Duodenal mucosa (tissue), 2 donors: Measurements from ENCODE around the gene EDA2R.

Source experiments
- H3K27ac ChIP-seq: one replicate; pipeline ENCODE4 v1.7.0; 2013; ENCODE audit warnings: low read depth, low read length
- H3K27me3 ChIP-seq, 2 donors: one replicate each; pipeline ENCODE4 v1.7.0; 2013; ENCODE audit warnings: low read length in 2 of 2, control low read depth in 1 of 2; ENCODE audit not compliant: insufficient read depth in 2 of 2, control insufficient read depth in 1 of 2
- H3K36me3 ChIP-seq, 2 donors: one replicate each; pipeline ENCODE4 v1.7.0; 2013; ENCODE audit warnings: low read length in 2 of 2, control low read depth in 1 of 2; ENCODE audit not compliant: insufficient read depth in 2 of 2, control insufficient read depth in 1 of 2
- H3K4me1 ChIP-seq, 2 donors: one replicate each; pipeline ENCODE4 v1.7.0; 2013; ENCODE audit warnings: low read length in 2 of 2, control low read depth in 1 of 2; ENCODE audit not compliant: insufficient read depth in 2 of 2, control insufficient read depth in 1 of 2
- H3K4me3 ChIP-seq, 2 donors: one replicate each; pipeline ENCODE4 v1.7.0; 2013; ENCODE audit warnings: low read length in 2 of 2, low read depth in 1 of 2
- H3K9ac ChIP-seq, 2 donors: one replicate each; pipeline ENCODE4 v1.7.0; 2013; ENCODE audit warnings: low read length in 2 of 2, low read depth in 1 of 2
- H3K9me3 ChIP-seq, 2 donors: one replicate each; pipeline ENCODE4 v1.7.0; 2013; ENCODE audit warnings: low read length in 2 of 2, control low read depth in 1 of 2; ENCODE audit not compliant: control insufficient read depth in 1 of 2

The EDA2R gene

DNA sequence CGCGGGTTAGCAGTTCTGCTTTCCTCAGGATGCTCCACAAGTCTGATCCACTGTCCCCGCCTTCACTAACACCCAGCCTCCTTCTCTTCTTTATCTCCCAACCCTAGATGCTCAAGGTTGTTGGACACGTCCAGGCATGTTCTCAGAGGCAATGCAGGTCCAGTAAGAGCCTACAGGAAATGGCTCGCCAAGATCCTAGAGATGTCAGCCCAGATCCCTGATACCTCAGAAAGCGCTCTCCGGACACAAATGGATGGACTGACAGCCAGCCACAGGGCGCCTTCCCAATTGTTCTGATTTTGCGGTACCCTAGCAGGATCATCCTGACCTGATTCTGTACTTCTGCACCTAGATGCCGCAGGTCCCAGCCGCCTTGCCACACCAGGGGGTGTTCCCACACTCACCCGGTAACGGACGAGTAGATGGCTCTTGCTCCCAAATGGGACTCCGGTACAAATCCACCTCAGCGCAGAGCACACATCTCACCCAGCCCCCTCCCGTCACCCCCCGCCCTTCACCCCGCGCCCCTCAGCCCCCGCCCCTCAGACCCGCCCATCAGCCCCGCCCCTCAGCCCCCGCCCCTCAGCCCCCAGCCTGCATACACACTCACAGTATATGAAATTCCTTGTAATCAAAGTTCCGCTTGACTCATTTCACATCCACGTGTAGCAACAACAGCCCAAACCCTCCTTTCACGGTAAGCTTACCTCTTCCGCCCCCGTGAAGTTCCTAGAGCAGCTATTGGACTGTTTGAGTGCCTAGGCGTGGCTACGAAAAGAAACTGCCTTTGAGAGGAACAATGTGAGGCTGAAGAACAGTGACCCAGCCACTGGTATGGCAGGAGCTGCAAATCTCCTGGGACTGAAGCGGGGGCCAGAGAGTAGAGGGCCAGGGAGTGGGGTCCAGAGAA is at the start of gene EDA2R:
TSS of gene EDA2R (minus strand) at position 488 of the 910 bp plus-strand sequence. CDS start 23,058 bp downstream, outside the sequence.
- no peaks in the 10 kb centered on the region for H3K9me3 ChIP-seq
- no peak within 1 kb of the TSS for H3K9ac ChIP-seq
- no peaks in the 10 kb centered on the region for H3K27me3 ChIP-seq
- peak within 1 kb of the TSS; percentile 50 to 55 for H3K4me3 ChIP-seq
- H3K4me1 ChIP-seq: no peaks in the 10 kb centered on the region
- H3K36me3 ChIP-seq: no peaks in the 10 kb centered on the region
- no peak within 1 kb of the TSS for H3K27ac ChIP-seq

GRCh38 chrX:66684196-66684595 is 45.3 kb upstream of the EDA2R start:
- no peaks in the 10 kb centered on the region for H3K27me3 ChIP-seq
- H3K27ac ChIP-seq: no peak overlapping the region

GRCh38 chrX:66680451-66680850 is 41.6 kb upstream of the EDA2R start:
- no peak overlapping the region for H3K9ac ChIP-seq
- no peak overlapping the region for H3K27ac ChIP-seq
- no peak overlapping the region for H3K4me3 ChIP-seq
- H3K27me3 ChIP-seq: no peaks in the 10 kb centered on the region
- H3K9me3 ChIP-seq: no peaks in the 10 kb centered on the region
- no peaks in the 10 kb centered on the region for H3K4me1 ChIP-seq
- no peaks in the 10 kb centered on the region for H3K36me3 ChIP-seq

More at GRCh38 chrX:66684196-66684595, 45.3 kb upstream of the EDA2R start:
- Histone ChIP-seq H3K4me1 (no peaks in the 10 kb centered on the region), H3K9ac (no peak overlapping the region), H3K9me3 (no peaks in the 10 kb centered on the region), H3K36me3 (no peaks in the 10 kb centered on the region), H3K4me3 (no peak overlapping the region)

GRCh38 chrX:66677430-66677829 is 38.6 kb upstream of the EDA2R start:
- H3K27me3 ChIP-seq: no peaks in the 10 kb centered on the region
- H3K9ac ChIP-seq: no peak overlapping the region
- H3K4me1 ChIP-seq: no peaks in the 10 kb centered on the region
- no peaks in the 10 kb centered on the region for H3K36me3 ChIP-seq
- H3K27ac ChIP-seq: no peak overlapping the region
- peaks cover 0 to 2% of the 10 kb centered on the region in 2 donors for H3K9me3 ChIP-seq
- no peak overlapping the region for H3K4me3 ChIP-seq

DNA sequence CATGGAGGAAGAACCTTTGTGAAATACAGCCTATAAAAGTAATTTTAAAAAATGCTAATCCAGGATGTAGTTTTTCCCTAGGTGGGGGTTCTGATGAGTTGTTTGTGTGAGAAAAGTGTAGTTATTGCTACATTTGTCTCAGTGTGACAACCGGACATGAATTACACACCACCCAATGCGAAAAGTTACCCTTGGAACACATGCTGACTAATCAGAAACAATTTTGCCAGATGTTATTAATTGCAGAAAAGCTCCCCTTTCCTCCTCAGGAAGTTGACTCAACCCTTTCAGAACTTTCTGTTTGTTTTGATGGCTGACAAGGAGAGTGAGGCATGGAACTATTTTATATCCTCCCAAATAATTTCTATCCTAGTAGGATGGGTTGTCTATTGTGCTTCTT is 38.1 kb upstream of the EDA2R start:
- Histone ChIP-seq H3K27me3 (no peaks in the 10 kb centered on the region), H3K9ac (no peak overlapping the region), H3K4me1 (no peaks in the 10 kb centered on the region), H3K36me3 (no peaks in the 10 kb centered on the region), H3K9me3 (peaks cover 0 to 2% of the 10 kb centered on the region in 2 donors), H3K4me3 (no peak overlapping the region), H3K27ac (no peak overlapping the region)

DNA sequence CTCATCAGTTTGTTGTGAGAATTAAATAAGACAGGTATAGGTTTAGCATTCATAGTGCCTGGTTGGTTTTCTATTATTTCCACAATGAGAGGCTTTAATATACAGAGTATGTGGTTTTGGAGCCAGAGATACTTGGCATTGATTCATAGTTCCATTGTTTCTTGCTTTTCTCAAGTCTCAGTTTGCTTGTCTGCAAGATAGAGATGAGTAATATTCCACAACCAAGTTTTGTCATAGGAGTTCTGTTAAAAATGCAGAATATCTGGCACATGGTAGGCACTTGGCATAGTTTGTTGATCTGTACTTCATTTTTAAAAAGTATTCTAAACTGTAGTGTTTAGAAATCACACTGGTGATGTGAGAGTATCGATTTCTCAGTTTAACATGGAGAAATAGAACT is 37.5 kb upstream of the EDA2R start:
- no peaks in the 10 kb centered on the region for H3K36me3 ChIP-seq
- H3K4me3 ChIP-seq: no peak overlapping the region
- no peaks in the 10 kb centered on the region for H3K4me1 ChIP-seq
- peaks cover 0 to 2% of the 10 kb centered on the region in 2 donors for H3K9me3 ChIP-seq
- H3K9ac ChIP-seq: no peak overlapping the region
- no peak overlapping the region for H3K27ac ChIP-seq
- no peaks in the 10 kb centered on the region for H3K27me3 ChIP-seq

DNA sequence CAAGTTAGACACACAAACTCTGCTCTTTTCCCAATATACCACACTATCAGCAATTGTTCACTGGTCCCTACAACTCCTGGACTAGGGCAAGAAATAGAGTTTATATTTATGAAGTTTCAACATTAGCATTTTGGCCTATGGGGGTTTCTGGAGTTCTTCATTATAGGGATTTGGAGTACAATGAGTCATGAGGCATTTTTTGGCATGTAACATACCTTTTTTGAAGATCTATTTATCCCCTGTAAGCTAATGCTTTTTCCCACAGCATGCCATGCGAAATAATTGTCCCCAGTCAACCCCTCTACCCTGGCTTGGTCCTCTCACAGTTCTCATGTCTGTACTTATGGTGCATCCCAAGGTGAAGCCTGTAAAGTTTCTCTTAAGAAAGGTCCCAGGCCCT is 36.7 kb upstream of the EDA2R start:
- no peaks in the 10 kb centered on the region for H3K36me3 ChIP-seq
- H3K9ac ChIP-seq: no peak overlapping the region
- H3K27ac ChIP-seq: no peak overlapping the region
- peaks cover 0 to 2% of the 10 kb centered on the region in 2 donors for H3K9me3 ChIP-seq
- no peak overlapping the region for H3K4me3 ChIP-seq
- no peaks in the 10 kb centered on the region for H3K27me3 ChIP-seq
- H3K4me1 ChIP-seq: no peaks in the 10 kb centered on the region

- Histone ChIP-seq H3K4me1 (no peaks in the 10 kb centered on the region), H3K36me3 (no peaks in the 10 kb centered on the region), H3K9me3 (peaks cover 0 to 2% of the 10 kb centered on the region in 2 donors), H3K4me3 (no peak overlapping the region), H3K27me3 (no peaks in the 10 kb centered on the region), H3K9ac (no peak overlapping the region), H3K27ac (no peak overlapping the region)
These were observed 35.6 kb upstream of the EDA2R start for GRCh38 chrX:66674506-66674905.

DNA sequence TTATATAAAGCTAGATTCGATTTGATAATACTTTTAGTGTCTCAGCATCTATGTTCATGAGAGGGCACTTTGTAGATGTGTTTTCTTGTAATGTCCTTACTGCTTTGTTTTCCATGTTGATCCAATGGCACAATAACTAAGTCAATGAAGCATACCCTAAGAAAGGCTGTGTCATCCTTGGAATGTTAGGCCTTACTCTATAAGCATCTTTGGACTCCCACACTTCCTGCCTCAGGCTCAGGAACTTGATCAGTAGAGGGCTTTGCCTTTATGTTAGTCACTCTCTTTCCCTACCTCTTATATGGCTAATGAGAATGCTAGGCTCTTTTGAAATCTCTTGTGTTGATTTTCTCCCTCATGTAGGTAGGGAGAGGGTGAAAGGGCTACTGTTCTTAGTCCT is 33.2 kb upstream of the EDA2R start:
- H3K9ac ChIP-seq: no peak overlapping the region
- peaks cover 0 to 2% of the 10 kb centered on the region in 2 donors for H3K9me3 ChIP-seq
- H3K27ac ChIP-seq: no peak overlapping the region
- no peak overlapping the region for H3K4me3 ChIP-seq
- no peaks in the 10 kb centered on the region for H3K27me3 ChIP-seq
- no peaks in the 10 kb centered on the region for H3K36me3 ChIP-seq
- H3K4me1 ChIP-seq: no peaks in the 10 kb centered on the region

DNA sequence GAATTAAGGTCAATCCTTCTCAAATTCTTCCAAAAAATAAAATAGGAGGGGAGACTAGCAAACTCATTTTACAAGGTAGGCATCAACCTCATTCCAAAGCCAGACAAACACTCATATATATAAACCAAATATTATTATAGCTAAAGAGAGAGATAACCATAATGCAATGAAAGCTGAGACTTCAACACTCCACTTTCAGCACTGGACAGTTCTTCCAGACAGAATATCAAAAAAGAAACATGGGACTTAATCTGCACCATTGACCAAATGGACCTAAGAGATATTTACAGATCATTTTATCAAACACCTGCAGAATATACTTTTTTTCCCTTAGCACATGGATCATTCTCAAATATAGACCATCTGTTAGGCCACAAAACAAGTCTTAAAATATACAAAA is 15.5 kb upstream of the EDA2R start:
- Histone ChIP-seq H3K36me3 (no peaks in the 10 kb centered on the region), H3K9me3 (no peaks in the 10 kb centered on the region), H3K27me3 (no peaks in the 10 kb centered on the region), H3K4me3 (no peak overlapping the region), H3K4me1 (no peaks in the 10 kb centered on the region), H3K9ac (no peak overlapping the region), H3K27ac (no peak overlapping the region)
